CD4-positive, CD25-positive, alpha-beta regulatory T cell (primary cell): ENCODE results near the gene SIKE1. TPM values are rescaled to one million over a fixed set of nuclear protein-coding genes. Genes with fewer than 3 reads are reported as not detected.

Source experiments
- ATAC-seq, 2 donors: fragments of 150-1000 bp; cut with Tn5 transposase; one replicate each; pipeline ENCODE4 v1.10.0; 2021; ENCODE audit warnings: low read depth in 2 of 2, moderate number of reproducible peaks in 2 of 2, moderate library complexity in 1 of 2
- DNase-seq, 3 donors: peaks; one replicate each; pipeline versions ENCODE4 v3.0.0 to v3.0.0-alpha.2; 2012 to 2022; ENCODE audit warnings: mixed read lengths in 1 of 3
- H3K27ac ChIP-seq: one replicate; pipeline ENCODE4 v1.7.0; 2013; ENCODE audit warnings: mild to moderate bottlenecking, low read length; ENCODE audit not compliant: insufficient read depth, poor library complexity, severe bottlenecking
- H3K27me3 ChIP-seq: one replicate; pipeline ENCODE4 v1.7.0; 2013; ENCODE audit warnings: low read length; ENCODE audit not compliant: control insufficient read depth, insufficient read depth
- H3K36me3 ChIP-seq: one replicate; pipeline ENCODE4 v1.7.0; 2013; ENCODE audit warnings: mild to moderate bottlenecking, low read length, moderate library complexity; ENCODE audit not compliant: control insufficient read depth, insufficient read depth
- H3K4me1 ChIP-seq: 2 replicates; pipeline ENCODE4 v1.7.0; 2013; ENCODE audit warnings: mild to moderate bottlenecking, low read length; ENCODE audit not compliant: insufficient read depth, control insufficient read depth, poor library complexity, severe bottlenecking
- H3K4me3 ChIP-seq: one replicate; pipeline ENCODE4 v1.7.0; 2013; ENCODE audit warnings: low read depth, mild to moderate bottlenecking, low read length, moderate library complexity
- H3K9me3 ChIP-seq, 2 experiments: 1 replicate in 1 of 2; 2 replicates in 1 of 2; pipeline ENCODE4 v1.7.0; 2013; ENCODE audit warnings: low read length in 2 of 2, mild to moderate bottlenecking in 1 of 2, moderate library complexity in 1 of 2; ENCODE audit not compliant: control insufficient read depth in 2 of 2
- H3K27ac Mint-ChIP-seq, 3 donors: one replicate each; pipeline ENCODE4 v1.8.0; 2020 to 2022; ENCODE audit warnings: mild to moderate bottlenecking in 3 of 3, mixed read lengths in 3 of 3, moderate library complexity in 2 of 3
- H3K27me3 Mint-ChIP-seq: one replicate; pipeline ENCODE4 v1.8.0; 2022; ENCODE audit warnings: mild to moderate bottlenecking, mixed read lengths
- H3K36me3 Mint-ChIP-seq: one replicate; pipeline ENCODE4 v1.8.0; 2020; ENCODE audit warnings: mixed read lengths
- H3K4me1 Mint-ChIP-seq, 4 donors: one replicate each; pipeline ENCODE4 v1.8.0; 2020 to 2022; ENCODE audit warnings: mixed read lengths in 4 of 4, mild to moderate bottlenecking in 1 of 4
- H3K4me3 Mint-ChIP-seq, 4 donors: one replicate each; pipeline ENCODE4 v1.8.0; 2020 to 2022; ENCODE audit warnings: mild to moderate bottlenecking in 4 of 4, mixed read lengths in 4 of 4, moderate library complexity in 3 of 4
- H3K9me3 Mint-ChIP-seq, 7 donors: one replicate each; pipeline ENCODE4 v1.8.0; 2020 to 2022; ENCODE audit warnings: mixed read lengths in 7 of 7, mild to moderate bottlenecking in 3 of 7, moderate library complexity in 2 of 7
- polyA plus RNA-seq, 4 donors: library from polyadenylated mRNA; unstranded; fragments of 300-500 nt; fragmentation: Illumina TruSeq; gene quantifications; one replicate each; pipeline ENCODE4 v1.2.3, GENCODE V29; 2021
- total RNA-seq: library from RNA; stranded (reverse); gene quantifications from one replicate; pipeline ENCODE4 v1.2.3, GENCODE V29; 2022

The SIKE1 gene
- total and polyA plus RNA-seq, 5 donors from 2014 or later = 28.0 to 51.3 (median 34.6) TPM

GRCh38 chr1:114740331-114740730 is 40.2 kb downstream of the SIKE1 start:
- no peak overlapping the region for H3K27ac ChIP-seq
- no peak for DNase-seq
- H3K4me1 ChIP-seq = peaks cover 11% of the 10 kb centered on the region
- H3K27me3 ChIP-seq = no peaks in the 10 kb centered on the region
- Mint-ChIP-seq H3K27me3 (no peaks in the 10 kb centered on the region), H3K9me3 (no peaks in the 10 kb centered on the region), H3K36me3 (peaks cover 48% of the 10 kb centered on the region), H3K4me1 (peaks cover 47 to 60% (median 52%) of the 10 kb centered on the region in 4 donors), H3K27ac (no peak overlapping the region), H3K4me3 (no peak overlapping the region)
- H3K9me3 ChIP-seq = no peaks in the 10 kb centered on the region
- peaks cover 79% of the 10 kb centered on the region for H3K36me3 ChIP-seq
- ATAC-seq = no peak
- no peak overlapping the region for H3K4me3 ChIP-seq

GRCh38 chr1:114737314-114737849 is 43.1 kb downstream of the SIKE1 start:
- H3K27me3 Mint-ChIP-seq = no peaks in the 10 kb centered on the region
- H3K9me3 Mint-ChIP-seq = no peaks in the 10 kb centered on the region
- no peak for DNase-seq
- H3K4me3 Mint-ChIP-seq = no peak overlapping the region
- no peaks in the 10 kb centered on the region for H3K9me3 ChIP-seq
- H3K4me1 Mint-ChIP-seq = peaks cover 29 to 52% (median 35%) of the 10 kb centered on the region in 4 donors
- H3K27me3 ChIP-seq = no peaks in the 10 kb centered on the region
- H3K4me3 ChIP-seq = no peak overlapping the region
- ATAC-seq = no peak
- H3K4me1 ChIP-seq = no peaks in the 10 kb centered on the region
- peaks cover 60% of the 10 kb centered on the region for H3K36me3 Mint-ChIP-seq
- H3K27ac Mint-ChIP-seq = no peak overlapping the region
- no peak overlapping the region for H3K27ac ChIP-seq
- H3K36me3 ChIP-seq = peaks cover 93% of the 10 kb centered on the region

GRCh38 chr1:114735479-114735878 is 45.0 kb downstream of the SIKE1 start:
- no peaks in the 10 kb centered on the region for H3K4me1 ChIP-seq
- no peak for DNase-seq
- peaks cover 61% of the 10 kb centered on the region for H3K36me3 Mint-ChIP-seq
- H3K4me3 Mint-ChIP-seq = no peak overlapping the region
- no peaks in the 10 kb centered on the region for H3K9me3 Mint-ChIP-seq
- no peak overlapping the region for H3K27ac ChIP-seq
- no peak for ATAC-seq
- peaks cover 16 to 50% (median 25%) of the 10 kb centered on the region in 4 donors for H3K4me1 Mint-ChIP-seq
- H3K9me3 ChIP-seq = no peaks in the 10 kb centered on the region
- no peak overlapping the region for H3K4me3 ChIP-seq
- no peaks in the 10 kb centered on the region for H3K27me3 ChIP-seq
- H3K27ac Mint-ChIP-seq = peak overlapping the region in 2 of 3 donors; percentile 69 to 92
- H3K27me3 Mint-ChIP-seq = no peaks in the 10 kb centered on the region
- peaks cover 96% of the 10 kb centered on the region for H3K36me3 ChIP-seq

- Mint-ChIP-seq H3K36me3 (peaks cover 70% of the 10 kb centered on the region), H3K27me3 (no peaks in the 10 kb centered on the region), H3K9me3 (no peaks in the 10 kb centered on the region), H3K27ac (no peak overlapping the region), H3K4me3 (no peak overlapping the region), H3K4me1 (peaks cover 4 to 18% (median 8%) of the 10 kb centered on the region in 4 donors)
- Histone ChIP-seq H3K36me3 (peaks cover 99% of the 10 kb centered on the region), H3K27ac (no peak overlapping the region), H3K27me3 (no peaks in the 10 kb centered on the region), H3K9me3 (no peaks in the 10 kb centered on the region), H3K4me1 (no peaks in the 10 kb centered on the region), H3K4me3 (no peak overlapping the region)
- DNase-seq (no peak), ATAC-seq (no peak)
These were observed 50.7 kb downstream of the SIKE1 start for GRCh38 chr1:114729782-114730181.

- peaks cover 0 to 25% (median 8%) of the 10 kb centered on the region in 4 donors for H3K4me1 Mint-ChIP-seq
- H3K4me3 Mint-ChIP-seq = no peak overlapping the region
- Histone ChIP-seq H3K27me3 (no peaks in the 10 kb centered on the region), H3K27ac (no peak overlapping the region), H3K4me3 (no peak overlapping the region), H3K36me3 (peaks cover 99% of the 10 kb centered on the region), H3K4me1 (no peaks in the 10 kb centered on the region), H3K9me3 (no peaks in the 10 kb centered on the region)
- H3K27me3 Mint-ChIP-seq = no peaks in the 10 kb centered on the region
- H3K9me3 Mint-ChIP-seq = no peaks in the 10 kb centered on the region
- DNase-seq (no peak), ATAC-seq (no peak)
- peaks cover 65% of the 10 kb centered on the region for H3K36me3 Mint-ChIP-seq
- H3K27ac Mint-ChIP-seq = no peak overlapping the region
These were observed 51.9 kb downstream of the SIKE1 start for GRCh38 chr1:114728553-114728952.

- peak overlapping the region in 1 of 3 donors; percentile 54 for H3K27ac Mint-ChIP-seq
- DNase-seq = no peak
These were observed 55.3 kb downstream of the SIKE1 start for GRCh38 chr1:114725230-114725629.

GRCh38 chr1:114723915-114724314 is 56.6 kb downstream of the SIKE1 start:
- Histone ChIP-seq H3K9me3 (no peaks in the 10 kb centered on the region), H3K27ac (no peak overlapping the region), H3K4me3 (no peak overlapping the region), H3K4me1 (no peaks in the 10 kb centered on the region), H3K36me3 (peaks cover 99% of the 10 kb centered on the region), H3K27me3 (no peaks in the 10 kb centered on the region)
- H3K4me3 Mint-ChIP-seq = no peak overlapping the region
- no peak for ATAC-seq
- no peak for DNase-seq
- H3K27me3 Mint-ChIP-seq = no peaks in the 10 kb centered on the region
- H3K4me1 Mint-ChIP-seq = peaks cover 0 to 22% (median 3%) of the 10 kb centered on the region in 4 donors
- no peaks in the 10 kb centered on the region for H3K9me3 Mint-ChIP-seq
- peaks cover 66% of the 10 kb centered on the region for H3K36me3 Mint-ChIP-seq
- no peak overlapping the region for H3K27ac Mint-ChIP-seq

More at GRCh38 chr1:114725230-114725629, 55.3 kb downstream of the SIKE1 start:
- peaks cover 66% of the 10 kb centered on the region for H3K36me3 Mint-ChIP-seq
- H3K4me1 Mint-ChIP-seq = peaks cover 0 to 13% (median 3%) of the 10 kb centered on the region in 4 donors
- H3K4me1 ChIP-seq = no peaks in the 10 kb centered on the region
- no peaks in the 10 kb centered on the region for H3K27me3 Mint-ChIP-seq
- H3K9me3 Mint-ChIP-seq = no peaks in the 10 kb centered on the region
- H3K4me3 ChIP-seq = no peak overlapping the region
- H3K27ac ChIP-seq = no peak overlapping the region
- H3K4me3 Mint-ChIP-seq = no peak overlapping the region
- H3K36me3 ChIP-seq = peaks cover 98% of the 10 kb centered on the region
- no peak for ATAC-seq
- H3K9me3 ChIP-seq = no peaks in the 10 kb centered on the region
- H3K27me3 ChIP-seq = no peaks in the 10 kb centered on the region

- ATAC-seq (no peak), DNase-seq (no peak)
- Mint-ChIP-seq H3K27ac (no peak overlapping the region), H3K9me3 (no peaks in the 10 kb centered on the region), H3K27me3 (no peaks in the 10 kb centered on the region), H3K4me3 (no peak overlapping the region), H3K36me3 (peaks cover 67% of the 10 kb centered on the region), H3K4me1 (peaks cover 0 to 22% (median 3%) of the 10 kb centered on the region in 4 donors)
- peaks cover 99% of the 10 kb centered on the region for H3K36me3 ChIP-seq
- H3K27me3 ChIP-seq = no peaks in the 10 kb centered on the region
- no peak overlapping the region for H3K27ac ChIP-seq
- no peaks in the 10 kb centered on the region for H3K9me3 ChIP-seq
- no peaks in the 10 kb centered on the region for H3K4me1 ChIP-seq
- no peak overlapping the region for H3K4me3 ChIP-seq
These were observed 57.0 kb downstream of the SIKE1 start for GRCh38 chr1:114723457-114723856.
